ENCODE data around the gene BIRC3. TPM values are rescaled to one million over a fixed set of nuclear protein-coding genes. Genes with fewer than 3 reads are reported as not detected.

BIRC3 gene
- polyA plus RNA-seq, 1 donor, result 5.7 TPM

DNA sequence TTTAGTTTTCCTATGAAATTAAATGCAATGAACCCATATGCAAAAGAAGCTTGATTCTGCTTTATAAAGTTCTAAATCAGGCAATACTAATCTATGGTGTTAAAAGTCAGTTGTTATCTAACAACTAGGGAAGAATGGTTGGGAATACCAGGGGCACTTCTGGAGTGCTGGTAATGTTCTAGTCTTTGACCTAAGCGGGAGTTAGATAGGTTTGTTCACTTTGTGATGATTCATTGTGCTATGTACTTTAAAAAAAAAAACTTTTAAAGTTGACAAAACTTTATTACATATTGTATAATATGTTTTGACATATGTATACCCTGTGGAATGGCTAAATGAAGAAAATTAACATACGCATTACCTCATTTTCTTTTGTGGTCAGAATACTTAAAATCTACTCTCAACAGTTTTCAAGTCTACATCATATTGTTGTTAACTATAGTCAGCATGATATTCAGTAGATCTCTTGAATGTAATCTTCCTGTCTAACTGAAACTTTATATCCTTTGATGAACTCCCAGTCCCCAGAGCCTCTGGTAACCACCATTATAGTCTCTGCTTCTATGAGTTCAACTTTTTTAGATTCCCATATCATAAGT lies 69.0 kb downstream of the BIRC3 start:
- DNase-seq, result peak; percentile 25 to 66
- Histone ChIP-seq H3K36me3 (ENCODE audit: control insufficient read depth, insufficient read depth, low read length) (peaks cover 25% of the 10 kb centered on the region), H3K4me3 (ENCODE audit: low read length) (no peak overlapping the region), H3K9me3 (ENCODE audit: control insufficient read depth, low read depth, low read length) (no peaks in the 10 kb centered on the region), H3K27ac (ENCODE audit: low read length) (peak overlapping the region; percentile 75), H3K4me1 (ENCODE audit: control insufficient read depth, insufficient read depth, low read length) (peaks cover 22% of the 10 kb centered on the region), H3K27me3 (ENCODE audit: control insufficient read depth, insufficient read depth, low read length) (no peaks in the 10 kb centered on the region)
- 20% methylated on average over 2 of the region's 2 CpGs for WGBS (ENCODE audit: insufficient coverage, low lambda C conversion rate)

DNA sequence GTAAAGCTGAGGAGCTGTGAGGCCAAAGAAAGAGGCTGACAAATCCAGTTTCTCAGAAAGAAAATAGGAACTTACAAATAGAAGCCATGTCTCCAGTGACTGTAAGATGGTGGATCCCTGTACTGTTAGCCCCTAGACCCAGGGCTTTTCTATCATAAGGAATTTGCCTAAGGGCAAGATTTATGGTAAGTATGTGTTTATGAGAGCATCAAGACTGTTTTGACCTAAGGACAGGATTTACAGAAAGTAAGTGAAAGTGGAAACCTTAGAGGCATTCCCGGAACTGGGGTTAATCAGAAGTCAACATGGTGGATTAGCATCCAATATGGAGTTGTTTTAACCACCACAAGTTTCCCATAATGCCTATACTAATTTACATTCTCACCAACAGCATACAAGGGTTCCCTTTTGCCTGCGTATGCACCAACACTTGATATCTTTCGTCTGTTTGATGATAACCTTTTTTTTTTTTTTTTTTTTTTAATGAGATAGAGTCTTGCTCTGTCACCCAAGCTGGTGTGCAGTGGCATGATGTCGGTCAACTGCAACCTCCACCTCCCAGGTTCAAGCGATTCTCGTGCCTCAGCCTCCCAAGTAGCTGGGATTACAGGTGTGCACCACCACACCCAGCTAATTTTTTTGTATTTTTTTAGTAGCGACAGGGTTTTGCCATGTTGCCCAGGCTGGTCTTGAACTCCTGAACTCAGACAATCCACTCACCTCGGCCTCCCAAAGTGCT lies 69.9 kb downstream of the BIRC3 start:
- Histone ChIP-seq H3K36me3 (ENCODE audit: control insufficient read depth, insufficient read depth, low read length) (peaks cover 31% of the 10 kb centered on the region), H3K9me3 (ENCODE audit: control insufficient read depth, low read depth, low read length) (no peaks in the 10 kb centered on the region), H3K27me3 (ENCODE audit: control insufficient read depth, insufficient read depth, low read length) (no peaks in the 10 kb centered on the region), H3K4me3 (ENCODE audit: low read length) (no peak overlapping the region), H3K4me1 (ENCODE audit: control insufficient read depth, insufficient read depth, low read length) (peaks cover 22% of the 10 kb centered on the region), H3K27ac (ENCODE audit: low read length) (peak overlapping the region; percentile 53)
- no peak for DNase-seq
- WGBS (ENCODE audit: insufficient coverage, low lambda C conversion rate), result no CpG with 5 or more reads among the region's 8 CpGs

Other genes starting within 250 kb of the BIRC3 start
- gene YAP1, start 207.0 kb upstream of the BIRC3 start, polyA plus RNA-seq, result 74.3 TPM
- 60.9 TPM for gene BIRC2, start 29.7 kb downstream of the BIRC3 start, polyA plus RNA-seq
- 141 TPM for gene TMEM123, start 135.3 kb downstream of the BIRC3 start, polyA plus RNA-seq
- gene MMP7, start 213.3 kb downstream of the BIRC3 start, polyA plus RNA-seq, result not detected

Measured in large intestine (tissue), 3 donors.